HL-60/S4 (cell line): ENCODE measurements around the gene FAM43A.

ENCODE experiments used
- in situ Hi-C: fragments of 300-500 bp; cut with MboI; formaldehyde crosslinking; loops from 2 replicates; pipeline ENCODE4 v1.14.3; 2022; ENCODE audit warnings: low sequenced_read_pairs

The FAM43A gene

DNA sequence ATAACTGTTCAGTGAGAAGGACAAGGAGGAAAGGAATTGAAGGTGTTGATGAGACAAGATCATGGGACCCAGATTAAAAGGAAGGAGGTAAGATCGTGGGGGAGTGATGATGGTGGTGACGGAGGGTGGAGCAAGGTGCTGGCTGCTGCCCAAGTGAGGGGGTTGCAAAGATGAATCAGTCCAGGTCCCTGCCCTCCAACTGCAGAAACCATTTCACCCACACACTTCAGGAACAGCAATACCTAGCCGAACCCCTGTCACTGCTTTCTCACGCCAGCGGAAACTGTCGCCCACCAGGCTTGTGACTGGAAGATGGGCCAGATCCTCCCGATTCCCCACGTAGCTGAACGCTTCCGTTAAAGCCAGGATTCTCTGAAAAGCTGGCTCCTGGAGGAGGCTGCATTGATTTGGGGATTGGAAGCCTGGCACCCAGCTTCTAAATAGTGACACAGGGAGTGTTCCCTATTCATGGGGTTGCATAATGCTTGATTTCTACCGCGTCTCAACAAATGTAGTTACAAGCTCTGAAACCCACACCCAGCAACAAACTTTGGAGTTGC, 10.5 kb upstream of the FAM43A start:
- in situ Hi-C loops: no loop called here

GRCh38 chr3:194675680-194676079, 10.0 kb upstream of the FAM43A start:
- in situ Hi-C loops: no loop called here

- in situ Hi-C loops: no loop called here
These were observed 9.2 kb upstream of the FAM43A start for GRCh38 chr3:194676471-194676870.

- in situ Hi-C loops: loop anchor here (10.0 kb wide), 1 partner anchor 424 kb away; no protein-coding TSS in a partner anchor
These were observed 4.6 kb upstream of the FAM43A start for GRCh38 chr3:194680888-194681615.

GRCh38 chr3:194682189-194682693, 3.4 kb upstream of the FAM43A start:
- in situ Hi-C loops: loop anchor here (10.0 kb wide), 1 partner anchor 423 kb away; no protein-coding TSS in a partner anchor

DNA sequence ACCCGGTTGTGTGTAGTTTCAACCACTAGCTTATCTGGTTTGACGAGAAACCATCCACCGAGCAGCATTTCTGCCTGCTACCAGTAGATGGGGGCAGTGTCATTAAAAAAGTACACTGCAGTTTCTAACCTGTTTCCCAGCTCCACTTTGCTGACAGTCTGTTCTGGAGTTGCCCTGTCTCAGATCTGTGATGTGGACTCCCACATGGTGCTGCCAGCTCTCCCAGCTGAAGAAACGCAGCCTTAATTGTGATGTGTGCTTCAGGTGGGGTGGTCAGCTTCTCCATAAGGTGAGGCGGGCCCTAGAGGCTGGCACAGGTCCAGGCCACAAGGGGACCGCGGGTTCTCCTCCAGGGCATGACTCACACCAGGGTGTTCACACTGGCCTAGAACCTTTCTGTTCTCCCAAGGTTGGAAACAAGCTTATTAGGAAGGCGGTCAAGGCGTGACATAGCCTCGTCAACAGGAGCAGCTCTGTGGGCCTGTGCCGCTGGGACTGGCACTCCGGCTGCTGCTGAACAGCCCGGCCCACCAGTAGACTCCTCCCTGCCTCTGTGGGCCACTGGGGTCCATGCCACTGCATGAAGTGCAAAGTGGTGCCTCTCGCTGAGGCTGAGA, 2.9 kb upstream of the FAM43A start:
- in situ Hi-C loops: loop anchor here (10.0 kb wide), 1 partner anchor 422 kb away; no protein-coding TSS in a partner anchor

- in situ Hi-C loops: loop anchor here (10.0 kb wide), 1 partner anchor 421 kb away; no protein-coding TSS in a partner anchor
These were observed 2.3 kb upstream of the FAM43A start for GRCh38 chr3:194683380-194683779.

- in situ Hi-C loops: loop anchor here (10.0 kb wide), 1 partner anchor 420 kb away; no protein-coding TSS in a partner anchor
These were observed 492 bp upstream of the FAM43A start for GRCh38 chr3:194685065-194685717.

- in situ Hi-C loops: loop anchor here (10.0 kb wide), 1 partner anchor 418 kb away; no protein-coding TSS in a partner anchor
These were observed 732 bp downstream of the FAM43A start for GRCh38 chr3:194686414-194686815.

GRCh38 chr3:194686816-194687637, 1.3 kb downstream of the FAM43A start:
- in situ Hi-C loops: loop anchor here (10.0 kb wide), 1 partner anchor 418 kb away; no protein-coding TSS in a partner anchor

- in situ Hi-C loops: loop anchor here (10.0 kb wide), 1 partner anchor 417 kb away; no protein-coding TSS in a partner anchor
These were observed 2.0 kb downstream of the FAM43A start for GRCh38 chr3:194687638-194688199.

- in situ Hi-C loops: loop anchor here (10.0 kb wide), 1 partner anchor 417 kb away; no protein-coding TSS in a partner anchor
These were observed 2.6 kb downstream of the FAM43A start for GRCh38 chr3:194688200-194688740.

DNA sequence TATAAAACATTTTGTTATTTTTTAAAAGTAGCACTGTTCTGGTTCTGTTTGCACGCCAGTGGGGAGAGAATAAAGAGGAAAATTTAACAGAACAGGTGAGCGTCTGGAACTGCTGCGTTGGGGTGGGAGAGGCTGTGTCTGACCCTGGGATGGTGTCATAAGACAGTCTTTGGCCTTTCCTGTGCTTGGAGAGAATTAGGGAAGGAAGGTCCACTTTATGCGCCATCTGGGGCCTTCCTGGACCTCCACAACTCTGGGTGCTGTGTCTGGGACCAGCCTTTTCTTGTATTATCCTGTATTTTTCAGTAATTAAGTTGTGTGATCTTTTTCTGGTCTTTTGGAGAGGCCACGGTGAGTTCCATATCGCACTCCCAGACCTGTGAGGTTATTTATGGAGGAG, 3.3 kb downstream of the FAM43A start:
- in situ Hi-C loops: loop anchor here (10.0 kb wide), 1 partner anchor 416 kb away; no protein-coding TSS in a partner anchor

- in situ Hi-C loops: loop anchor here (10.0 kb wide), 1 partner anchor 415 kb away; no protein-coding TSS in a partner anchor
These were observed 3.8 kb downstream of the FAM43A start for GRCh38 chr3:194689493-194689944.

DNA sequence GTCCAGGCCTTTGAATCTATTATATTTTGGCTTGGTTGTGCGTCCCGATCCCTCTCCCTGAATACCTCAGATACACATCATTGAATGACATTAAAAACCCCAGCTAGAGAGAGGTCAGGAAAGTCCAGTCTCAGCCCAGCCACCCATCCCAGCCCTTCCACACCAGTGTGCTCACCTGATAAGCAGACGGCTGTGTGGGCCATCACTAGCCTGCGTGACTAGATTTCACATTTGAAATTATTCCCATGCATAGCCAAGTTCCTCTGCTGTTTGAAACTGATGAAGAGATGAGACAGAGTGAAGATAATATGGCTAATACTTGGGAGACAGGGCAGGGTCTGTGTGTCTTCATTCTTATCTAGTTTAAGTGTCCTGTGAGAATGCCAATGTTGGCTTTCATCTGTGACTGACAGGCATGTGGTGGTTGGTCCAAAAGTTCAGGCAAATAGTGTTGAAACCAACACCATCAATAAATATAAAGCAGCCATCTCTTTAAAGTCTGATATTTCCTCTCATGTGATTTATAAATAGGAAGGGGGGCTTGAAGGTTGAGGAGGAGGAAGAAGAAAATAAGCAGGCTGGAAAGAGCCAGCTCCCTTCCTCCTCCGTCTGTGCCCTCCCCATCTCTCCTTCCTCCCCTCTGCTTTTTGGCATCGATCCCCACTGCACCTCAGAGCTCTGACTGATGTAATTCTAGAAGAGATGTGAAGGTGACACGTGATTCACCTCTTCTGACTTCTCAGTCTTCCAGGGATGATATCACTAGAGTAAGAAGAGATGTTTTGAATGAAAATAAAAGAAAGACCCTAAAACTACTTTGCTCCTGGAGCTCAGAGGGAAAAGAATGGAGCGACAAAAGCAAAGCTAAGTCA, 5.1 kb downstream of the FAM43A start:
- in situ Hi-C loops: no loop called here

GRCh38 chr3:194691481-194692283, 6.0 kb downstream of the FAM43A start:
- in situ Hi-C loops: no loop called here

DNA sequence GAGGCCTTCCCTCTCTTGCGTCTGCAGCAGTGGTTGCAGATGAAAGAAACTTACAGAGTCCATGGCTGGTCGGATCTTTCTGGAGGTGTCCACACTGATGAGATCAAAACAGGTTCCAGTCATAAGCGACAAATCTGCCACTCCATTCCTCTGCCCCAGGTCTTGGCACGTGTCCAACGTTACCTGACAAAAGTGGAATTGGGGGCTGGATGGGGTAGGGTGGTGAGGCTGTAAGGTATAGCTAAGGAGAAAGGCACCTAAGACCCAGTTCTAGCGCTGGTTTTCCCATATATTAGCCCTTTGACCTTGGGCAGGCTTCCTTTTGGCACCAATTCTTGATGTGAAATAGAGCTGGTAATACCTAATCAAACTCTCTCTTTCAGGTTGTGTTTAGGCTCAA, 11.0 kb downstream of the FAM43A start:
- in situ Hi-C loops: no loop called here
